HL-60 (cell line): Measurements from ENCODE around the gene ZNF764.

ENCODE experiments used
- GABPA ChIP-seq: IDR thresholded peaks from 2 replicates; pipeline ENCODE4 v1.6.1; 2012; ENCODE audit warnings: low read depth
- TF ChIP-seq, protein P1 (sequence below): IDR thresholded peaks from one replicate; pipeline ENCODE4 v1.5.1; 2011; ENCODE audit warnings: low read length, control low read depth, inconsistent platforms; ENCODE audit not compliant: insufficient read depth

GRCh38 chr16:30521476-30521872, 36.7 kb downstream of the ZNF764 start:
- no peak for TF ChIP-seq GABPA
- TF ChIP-seq, protein P1, sequence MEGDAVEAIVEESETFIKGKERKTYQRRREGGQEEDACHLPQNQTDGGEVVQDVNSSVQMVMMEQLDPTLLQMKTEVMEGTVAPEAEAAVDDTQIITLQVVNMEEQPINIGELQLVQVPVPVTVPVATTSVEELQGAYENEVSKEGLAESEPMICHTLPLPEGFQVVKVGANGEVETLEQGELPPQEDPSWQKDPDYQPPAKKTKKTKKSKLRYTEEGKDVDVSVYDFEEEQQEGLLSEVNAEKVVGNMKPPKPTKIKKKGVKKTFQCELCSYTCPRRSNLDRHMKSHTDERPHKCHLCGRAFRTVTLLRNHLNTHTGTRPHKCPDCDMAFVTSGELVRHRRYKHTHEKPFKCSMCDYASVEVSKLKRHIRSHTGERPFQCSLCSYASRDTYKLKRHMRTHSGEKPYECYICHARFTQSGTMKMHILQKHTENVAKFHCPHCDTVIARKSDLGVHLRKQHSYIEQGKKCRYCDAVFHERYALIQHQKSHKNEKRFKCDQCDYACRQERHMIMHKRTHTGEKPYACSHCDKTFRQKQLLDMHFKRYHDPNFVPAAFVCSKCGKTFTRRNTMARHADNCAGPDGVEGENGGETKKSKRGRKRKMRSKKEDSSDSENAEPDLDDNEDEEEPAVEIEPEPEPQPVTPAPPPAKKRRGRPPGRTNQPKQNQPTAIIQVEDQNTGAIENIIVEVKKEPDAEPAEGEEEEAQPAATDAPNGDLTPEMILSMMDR, result no peak
